ENCODE results near the gene SLC6A18. TPM values are rescaled to one million over a fixed set of nuclear protein-coding genes. Genes with fewer than 3 reads are reported as not detected.

The SLC6A18 gene
- polyA plus RNA-seq, 1 donor (not counting 4 experiments of a cell fraction or from before 2014, with no cell fraction given), result not detected

GRCh38 chr5:1259806-1260480 is 34.8 kb downstream of the SLC6A18 start:
- no peak overlapping the region for H2AFZ ChIP-seq (ENCODE audit: control insufficient read depth, low read length)
- H3K4me3 ChIP-seq (ENCODE audit: control insufficient read depth in 2 of 3, extremely low read depth in 1 of 3, insufficient read depth in 2 of 3, low read depth in 1 of 3, low read length in 3 of 3), result no peak overlapping the region
- H3K9me1 ChIP-seq (ENCODE audit: control insufficient read depth, extremely low read depth, insufficient read depth, low read length), result no peaks in the 10 kb centered on the region
- H3K27ac ChIP-seq (ENCODE audit: control insufficient read depth, insufficient read depth, low read length), result no peak overlapping the region
- no peaks in the 10 kb centered on the region for H3K4me1 ChIP-seq (ENCODE audit: control insufficient read depth, extremely low read depth, insufficient read depth, low read length)
- no peaks in the 10 kb centered on the region for H3K79me2 ChIP-seq (ENCODE audit: control insufficient read depth, insufficient read depth, low read length)
- H3K9ac ChIP-seq (ENCODE audit: control insufficient read depth, extremely low read depth, insufficient read depth, low read length), result no peak overlapping the region
- H3K4me2 ChIP-seq (ENCODE audit: control insufficient read depth, extremely low read depth, insufficient read depth, low read depth, low read length), result no peak overlapping the region
- peaks cover 19% of the 10 kb centered on the region for H3K9me3 ChIP-seq (ENCODE audit: control insufficient read depth, low read depth, low read length)
- no peaks in the 10 kb centered on the region for H3K36me3 ChIP-seq (ENCODE audit: control insufficient read depth in 2 of 2, extremely low read depth in 1 of 2, insufficient read depth in 2 of 2, low read length in 2 of 2)
- TF ChIP-seq EZH2 (IDR thresholded peaks at IDR 0.05; ENCODE audit: low read length) (no peak), CTCF (optimal IDR thresholded peaks at IDR 0.05 in 1 of 3, IDR thresholded peaks at IDR 0.05 in 1 of 3, conservative IDR thresholded peaks at IDR 0.05 in 1 of 3; ENCODE audit: extremely low read depth in 1 of 3, insufficient read depth in 2 of 3, low read length in 3 of 3) (no peak)
- no peaks in the 10 kb centered on the region for H4K20me1 ChIP-seq (ENCODE audit: control insufficient read depth, extremely low read depth, insufficient read depth, low read length)
- DNase-seq (ENCODE audit: low read depth, low spot score) (no peak), FAIRE-seq (no peak)
- dilution Hi-C loops (cut with MboI; ENCODE audit: extremely low pct_ligation_motif_present, low sequenced_read_pairs), result no loop called here
- no peaks in the 10 kb centered on the region for H3K27me3 ChIP-seq (ENCODE audit: control insufficient read depth, extremely low read depth, insufficient read depth, low read length)

DNA sequence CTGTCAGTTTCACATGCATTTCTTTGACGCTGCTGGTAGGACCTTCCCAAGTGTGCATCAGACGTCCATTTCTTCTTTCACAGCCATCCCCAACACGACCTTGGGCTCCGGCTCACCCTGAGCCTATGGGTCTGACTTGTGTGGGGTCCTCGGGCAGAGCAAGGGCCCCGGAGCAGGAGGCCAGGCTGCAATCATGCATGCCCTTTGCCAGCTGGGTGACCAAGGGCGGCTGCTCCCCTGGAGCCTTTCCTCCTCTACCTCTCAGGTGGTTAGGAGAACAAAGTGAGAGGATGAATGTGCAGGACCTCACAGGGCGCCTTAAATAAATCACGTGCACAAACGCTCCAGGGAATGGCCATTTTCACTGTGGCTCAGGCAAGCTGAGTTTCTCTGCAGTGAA is 36.5 kb downstream of the SLC6A18 start:
- Histone ChIP-seq H4K20me1 (ENCODE audit: control insufficient read depth, extremely low read depth, insufficient read depth, low read length) (no peaks in the 10 kb centered on the region), H2AFZ (ENCODE audit: control insufficient read depth, low read length) (no peak overlapping the region), H3K4me2 (ENCODE audit: control insufficient read depth, extremely low read depth, insufficient read depth, low read depth, low read length) (no peak overlapping the region), H3K27ac (ENCODE audit: control insufficient read depth, insufficient read depth, low read length) (no peak overlapping the region), H3K9me3 (ENCODE audit: control insufficient read depth, low read depth, low read length) (peaks cover 19% of the 10 kb centered on the region), H3K4me3 (ENCODE audit: control insufficient read depth in 2 of 3, extremely low read depth in 1 of 3, insufficient read depth in 2 of 3, low read depth in 1 of 3, low read length in 3 of 3) (no peak overlapping the region), H3K36me3 (ENCODE audit: control insufficient read depth in 2 of 2, extremely low read depth in 1 of 2, insufficient read depth in 2 of 2, low read length in 2 of 2) (no peaks in the 10 kb centered on the region), H3K4me1 (ENCODE audit: control insufficient read depth, extremely low read depth, insufficient read depth, low read length) (no peaks in the 10 kb centered on the region), H3K27me3 (ENCODE audit: control insufficient read depth, extremely low read depth, insufficient read depth, low read length) (no peaks in the 10 kb centered on the region), H3K9me1 (ENCODE audit: control insufficient read depth, extremely low read depth, insufficient read depth, low read length) (no peaks in the 10 kb centered on the region), H3K9ac (ENCODE audit: control insufficient read depth, extremely low read depth, insufficient read depth, low read length) (no peak overlapping the region), H3K79me2 (ENCODE audit: control insufficient read depth, insufficient read depth, low read length) (no peaks in the 10 kb centered on the region)
- dilution Hi-C loops (cut with MboI; ENCODE audit: extremely low pct_ligation_motif_present, low sequenced_read_pairs), result no loop called here
- no peak for FAIRE-seq
- TF ChIP-seq EZH2 (IDR thresholded peaks at IDR 0.05; ENCODE audit: low read length), result no peak
- no peak for TF ChIP-seq CTCF (optimal IDR thresholded peaks at IDR 0.05 in 1 of 3, IDR thresholded peaks at IDR 0.05 in 1 of 3, conservative IDR thresholded peaks at IDR 0.05 in 1 of 3; ENCODE audit: extremely low read depth in 1 of 3, insufficient read depth in 2 of 3, low read length in 3 of 3)
- DNase-seq (ENCODE audit: low read depth, low spot score), result no peak
